ENCODE measurements around the gene CLIP2. TPM values are rescaled to one million over a fixed set of nuclear protein-coding genes. Genes with fewer than 3 reads are reported as not detected.
"Not testable (repeated sequence)": the region's sequence is repeated elsewhere in the genome, so short reads cannot be mapped to it uniquely, and the experiment has no call there.

Gene CLIP2
- total RNA-seq, 4 donors from 2014 or later = 25.5 to 44.3 (median 37.1) TPM

- no peak for TF ChIP-seq POLR2A (IDR thresholded peaks at IDR 0.05; ENCODE audit: low read depth)
- TF ChIP-seq EP300 (IDR thresholded peaks at IDR 0.05) = no peak
- TF ChIP-seq POLR2AphosphoS5 (IDR thresholded peaks at IDR 0.05) = no peak
- TF ChIP-seq CTCF (IDR thresholded peaks at IDR 0.05) = no peak
- H3K27me3 ChIP-seq = no peaks in the 10 kb centered on the region
- WGBS = 100% methylated on average over 7 of the region's 10 CpGs
- intact Hi-C loops (cut with DNase I) = no loop called here
- peaks cover 16 to 36% (median 28%) of the 10 kb centered on the region in 4 donors for H3K4me1 ChIP-seq
- H3K27ac ChIP-seq (replicated peaks in 1 of 4) = peak overlapping the region in 1 of 4 donors; percentile 35
- DNase-seq (ENCODE audit: extremely low spot score) = no peak
- no peak overlapping the region for H3K4me3 ChIP-seq
- H3K36me3 ChIP-seq = no peaks in the 10 kb centered on the region
- H3K9me3 ChIP-seq = no peaks in the 10 kb centered on the region
These were observed 18.7 kb downstream of the CLIP2 start for GRCh38 chr7:74307738-74308505.

GRCh38 chr7:74309181-74309580 is 20.0 kb downstream of the CLIP2 start:
- H3K4me1 ChIP-seq = peaks cover 16 to 49% (median 28%) of the 10 kb centered on the region in 4 donors
- DNase-seq (ENCODE audit: extremely low spot score) = no peak
- H3K27ac ChIP-seq (replicated peaks in 1 of 4) = no peak overlapping the region
- H3K9me3 ChIP-seq = no peaks in the 10 kb centered on the region
- intact Hi-C loops (cut with DNase I) = no loop called here
- H3K36me3 ChIP-seq = no peaks in the 10 kb centered on the region
- no peak overlapping the region for H3K4me3 ChIP-seq
- WGBS = 93% methylated on average over 6 of the region's 6 CpGs
- TF ChIP-seq POLR2AphosphoS5 (IDR thresholded peaks at IDR 0.05) = no peak
- TF ChIP-seq CTCF (IDR thresholded peaks at IDR 0.05) = no peak
- no peak for TF ChIP-seq EP300 (IDR thresholded peaks at IDR 0.05)
- no peak for TF ChIP-seq POLR2A (IDR thresholded peaks at IDR 0.05; ENCODE audit: low read depth)
- no peaks in the 10 kb centered on the region for H3K27me3 ChIP-seq

GRCh38 chr7:74311305-74311744 is 22.1 kb downstream of the CLIP2 start:
- peaks cover 11 to 46% (median 21%) of the 10 kb centered on the region in 4 donors for H3K4me1 ChIP-seq
- no peaks in the 10 kb centered on the region for H3K27me3 ChIP-seq
- H3K9me3 ChIP-seq = no peaks in the 10 kb centered on the region
- no peak for TF ChIP-seq CTCF (IDR thresholded peaks at IDR 0.05)
- TF ChIP-seq POLR2A (IDR thresholded peaks at IDR 0.05; ENCODE audit: low read depth) = no peak
- TF ChIP-seq EP300 (IDR thresholded peaks at IDR 0.05) = no peak
- no peak for TF ChIP-seq POLR2AphosphoS5 (IDR thresholded peaks at IDR 0.05)
- H3K4me3 ChIP-seq = no peak overlapping the region
- whole genome bisulfite sequencing = 79% methylated on average over 4 of the region's 4 CpGs
- DNase-seq (ENCODE audit: extremely low spot score) = no peak
- H3K36me3 ChIP-seq = no peaks in the 10 kb centered on the region
- intact Hi-C loops (cut with DNase I) = no loop called here
- no peak overlapping the region for H3K27ac ChIP-seq (replicated peaks in 1 of 4)

GRCh38 chr7:74312418-74313028 is 23.3 kb downstream of the CLIP2 start:
- DNase-seq (ENCODE audit: extremely low spot score) = no peak
- H3K27ac ChIP-seq (replicated peaks in 1 of 4) = no peak overlapping the region
- no peak overlapping the region for H3K4me3 ChIP-seq
- H3K9me3 ChIP-seq = no peaks in the 10 kb centered on the region
- no peaks in the 10 kb centered on the region for H3K27me3 ChIP-seq
- WGBS = 89% methylated on average over 11 of the region's 16 CpGs
- TF ChIP-seq POLR2A (IDR thresholded peaks at IDR 0.05; ENCODE audit: low read depth) (no peak), EP300 (IDR thresholded peaks at IDR 0.05) (no peak), POLR2AphosphoS5 (IDR thresholded peaks at IDR 0.05) (no peak), CTCF (IDR thresholded peaks at IDR 0.05) (no peak)
- intact Hi-C loops (cut with DNase I) = no loop called here
- peaks cover 2 to 34% (median 9%) of the 10 kb centered on the region in 4 donors for H3K4me1 ChIP-seq
- H3K36me3 ChIP-seq = peaks cover 0 to 5% (median 3%) of the 10 kb centered on the region in 4 donors

GRCh38 chr7:74315891-74316290 is 26.7 kb downstream of the CLIP2 start:
- Histone ChIP-seq H3K36me3 (peaks cover 0 to 30% (median 12%) of the 10 kb centered on the region in 4 donors), H3K4me1 (peaks cover 0 to 20% (median 0%) of the 10 kb centered on the region in 4 donors)
- H3K4me3 ChIP-seq; H3K9me3 ChIP-seq; H3K27ac ChIP-seq (replicated peaks in 1 of 4); H3K27me3 ChIP-seq; intact Hi-C loops (cut with DNase I); DNase-seq (ENCODE audit: extremely low spot score): not testable (repeated sequence)
- WGBS = 85% methylated on average over 4 of the region's 4 CpGs

All from esophagus muscularis mucosa (tissue), 4 donors.